NCI-H2107 treated with DMSO at 0.1 percent for 48 hours (cell line): ENCODE data around the gene CALU.

ENCODE experiments used
- DNase-seq: peaks from one replicate; lab custom pipeline; 2025; ENCODE audit not compliant: unreplicated experiment; lab: John Stamatoyannopoulos, UW

The CALU gene

DNA sequence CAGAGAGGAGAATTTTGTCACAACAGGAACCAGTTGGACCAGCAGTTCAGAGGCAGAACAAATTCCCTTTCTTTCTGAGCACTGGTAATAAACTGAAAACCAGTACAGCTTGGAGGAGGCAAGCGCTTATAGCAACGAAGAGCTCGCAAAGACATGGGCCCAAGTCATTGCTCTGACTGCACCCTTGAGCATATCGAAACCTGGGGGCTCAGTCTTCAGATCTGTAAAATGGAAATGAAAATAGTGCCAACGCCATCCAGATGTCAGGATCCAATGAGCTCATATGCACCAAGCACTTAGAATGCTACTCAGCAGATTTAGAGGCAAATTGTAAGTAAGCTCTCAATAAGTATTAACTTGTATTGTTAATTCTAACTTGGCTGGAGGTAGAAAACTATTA lies 14.4 kb upstream of the CALU start:
- DNase-seq: no peak

DNA sequence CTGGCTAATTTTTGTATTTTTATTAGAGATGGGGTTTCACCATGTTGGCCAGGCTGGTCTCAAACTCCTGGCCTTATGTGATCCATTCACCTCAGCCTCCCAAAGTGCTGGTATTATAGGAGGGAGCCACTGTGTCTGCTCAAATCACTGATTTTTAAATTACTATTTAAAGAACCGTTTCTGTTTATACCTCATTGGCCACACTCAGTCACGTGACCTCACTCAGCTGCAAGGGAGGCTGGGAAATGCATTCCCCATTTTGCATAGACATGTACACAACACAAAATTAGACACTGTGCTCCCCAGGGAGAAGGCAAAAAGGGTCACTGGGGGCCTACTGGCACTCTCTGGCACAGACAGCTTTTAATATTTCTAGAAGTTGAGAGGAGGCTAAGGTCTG lies 13.6 kb upstream of the CALU start:
- DNase-seq: no peak

DNA sequence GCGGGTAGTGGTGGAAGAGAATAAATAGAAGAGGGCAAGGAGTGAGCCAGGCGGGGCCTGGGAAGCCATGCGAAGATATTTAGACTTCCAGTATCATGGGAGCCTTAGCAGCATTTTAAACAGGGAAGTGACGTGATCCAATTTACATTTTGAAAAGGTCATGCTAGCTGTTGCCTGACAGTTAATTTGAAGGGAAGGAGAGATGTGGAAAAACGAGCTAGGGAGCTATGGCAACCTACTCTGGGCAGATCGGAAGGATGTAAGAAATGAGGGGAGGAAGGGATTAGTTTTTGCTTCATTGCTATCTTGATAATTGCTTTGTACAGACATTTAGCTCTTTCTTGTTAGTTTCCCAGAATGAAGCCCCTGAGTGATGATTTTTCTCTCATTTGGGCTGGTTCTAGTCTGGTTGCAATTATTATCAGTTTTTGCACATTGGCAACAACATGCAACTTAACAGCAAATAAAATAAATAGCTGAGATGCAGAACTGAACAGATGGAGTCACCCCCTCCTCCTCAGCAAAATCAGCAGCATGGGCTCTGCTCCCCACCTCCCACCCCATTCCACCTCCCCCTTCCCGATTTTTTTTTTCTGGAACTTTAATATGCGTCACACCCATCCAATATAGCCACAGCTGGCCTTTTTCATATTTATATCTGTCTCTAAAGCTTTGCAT lies 13.0 kb upstream of the CALU start:
- no peak for DNase-seq

DNA sequence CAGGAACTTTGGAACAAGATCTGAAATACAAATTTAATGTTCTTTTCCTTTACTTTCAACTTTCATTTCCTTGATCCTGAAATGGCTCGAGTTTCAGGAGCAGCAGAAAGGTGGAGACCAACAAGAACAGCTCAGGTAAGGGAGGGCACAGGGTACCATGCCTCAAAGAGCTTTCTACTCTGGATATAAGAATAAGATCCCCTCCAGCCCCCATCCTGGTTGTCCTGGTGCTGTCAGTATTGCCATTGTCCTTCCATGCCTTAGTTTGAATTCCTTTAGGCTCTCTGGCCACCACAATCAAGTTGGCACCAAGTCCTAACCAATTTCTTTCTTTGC lies 12.5 kb upstream of the CALU start:
- DNase-seq: no peak

DNA sequence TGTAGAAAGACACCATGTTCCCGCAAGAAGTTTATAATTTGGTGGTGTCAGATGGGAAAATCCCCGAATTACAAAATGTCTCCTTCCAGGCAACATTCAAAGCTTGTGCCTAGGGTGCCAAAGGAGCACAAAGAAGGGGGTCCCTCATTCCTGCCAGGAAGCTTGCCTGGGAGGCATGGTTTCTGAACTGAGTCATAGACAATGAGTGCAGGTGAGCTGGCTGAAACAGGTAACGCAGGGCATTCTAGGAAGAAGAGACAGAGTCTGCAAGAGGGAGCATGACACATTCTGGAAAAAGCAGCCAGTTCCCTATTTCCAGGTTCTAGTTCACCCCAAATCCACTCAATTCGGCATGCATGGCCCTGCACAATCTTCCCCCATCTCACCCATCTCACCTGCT lies 11.9 kb upstream of the CALU start:
- no peak for DNase-seq

DNA sequence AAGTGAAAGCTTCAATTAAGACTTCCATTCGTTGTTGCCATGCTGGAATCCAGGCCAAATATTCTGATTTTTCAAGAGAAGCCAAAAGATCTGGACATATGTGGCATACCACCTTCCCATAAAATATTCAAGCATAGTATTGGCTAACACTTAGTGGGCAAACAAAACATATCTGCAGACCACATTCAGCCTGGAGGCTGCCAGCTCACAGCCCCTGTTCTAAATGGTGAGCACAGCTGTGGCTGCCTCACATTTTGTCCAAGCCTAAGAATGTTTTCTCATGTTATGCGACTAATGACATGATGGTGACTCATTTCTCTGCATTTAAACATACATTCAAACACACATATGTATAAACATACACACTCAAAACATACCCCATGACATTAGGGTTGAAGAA lies 10.6 kb upstream of the CALU start:
- DNase-seq: no peak

DNA sequence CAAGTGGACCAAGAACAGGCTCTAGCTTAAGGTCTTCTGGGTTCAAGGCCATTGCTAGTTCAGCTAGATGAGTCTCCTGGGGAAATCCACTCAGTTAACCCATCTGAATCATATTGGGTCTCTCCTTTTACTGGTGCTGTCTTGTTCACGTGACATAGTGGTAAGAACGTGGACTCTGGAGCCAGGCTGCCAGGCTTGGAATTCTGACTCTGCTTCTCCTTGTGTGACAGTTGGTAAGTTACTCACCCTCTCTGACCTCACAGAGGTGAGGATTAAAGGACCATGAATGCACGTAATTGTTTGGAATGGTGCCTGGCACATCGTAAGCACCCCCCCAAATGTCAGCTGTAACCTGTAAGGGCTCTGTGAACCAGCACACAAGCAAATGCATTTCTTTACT lies 9.7 kb upstream of the CALU start:
- DNase-seq: no peak

DNA sequence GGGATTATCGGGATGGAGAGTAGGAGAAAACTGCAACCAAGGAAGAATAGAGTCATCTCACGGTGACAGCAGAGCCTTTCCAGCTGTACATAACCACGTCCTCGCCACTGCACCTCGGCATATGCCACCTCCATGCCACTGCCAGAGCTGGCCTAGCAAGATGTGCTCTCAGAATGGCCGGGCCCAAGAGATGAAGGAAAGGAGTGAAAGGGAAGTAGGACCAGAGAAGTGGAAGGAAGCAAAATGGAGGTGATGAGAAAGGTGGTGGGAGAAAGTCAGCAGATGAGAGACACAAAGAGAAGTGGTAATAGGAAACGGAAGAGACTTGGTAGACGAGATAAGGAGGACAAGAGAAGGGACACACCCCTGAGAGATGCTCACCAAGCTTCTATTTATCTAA lies 8.0 kb upstream of the CALU start:
- no peak for DNase-seq

DNA sequence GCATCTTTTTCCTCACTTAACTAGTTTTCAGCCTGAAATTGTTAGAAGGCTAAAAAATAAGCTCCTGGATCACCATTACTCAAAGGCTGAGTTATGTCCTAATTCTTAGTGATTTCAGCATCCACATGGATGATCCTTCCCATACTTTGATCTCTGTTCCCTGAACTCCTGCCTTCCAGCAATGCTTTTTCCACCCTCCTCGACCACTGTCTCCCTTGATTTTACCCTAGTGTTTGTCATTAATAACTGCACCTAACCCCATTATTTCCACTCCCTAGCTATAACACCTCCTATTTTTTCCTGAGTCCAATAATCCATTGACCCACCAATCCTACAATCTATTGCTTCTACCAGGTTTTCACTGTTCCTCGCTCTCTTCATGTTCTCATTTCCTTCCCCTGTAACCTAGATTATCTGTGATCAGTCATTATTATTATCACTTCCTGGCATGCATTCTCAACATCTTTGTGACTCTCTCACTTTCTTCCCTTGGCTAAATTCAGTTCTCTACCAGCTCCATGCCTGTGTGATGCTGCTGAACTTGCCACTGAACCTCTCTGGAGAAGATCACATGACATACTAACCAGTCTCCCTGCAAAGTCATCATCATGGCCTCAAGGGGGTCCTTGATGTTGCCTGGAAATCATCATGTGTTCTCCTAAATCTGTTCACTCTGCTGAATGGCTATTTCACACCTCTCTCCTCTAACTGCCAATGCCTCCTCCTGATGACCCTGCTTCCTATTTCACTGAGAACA lies 6.5 kb upstream of the CALU start:
- no peak for DNase-seq

DNA sequence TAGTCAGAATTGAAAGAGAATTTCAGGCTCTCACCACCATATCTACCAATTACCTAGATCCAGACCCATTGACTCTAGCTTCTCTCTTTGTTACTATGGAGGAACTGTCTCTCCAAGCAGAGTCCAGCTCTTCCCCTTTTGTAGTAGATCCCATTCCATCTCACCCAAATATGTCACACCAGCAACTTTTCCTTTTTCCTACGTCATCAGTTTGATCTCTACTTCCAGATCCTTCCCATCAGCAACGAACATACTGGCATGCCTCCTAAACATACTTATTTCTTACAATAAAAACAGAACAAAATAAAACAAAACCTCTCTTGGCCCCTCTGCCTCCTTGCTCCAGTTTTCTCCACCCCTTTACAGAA lies 5.9 kb upstream of the CALU start:
- no peak for DNase-seq

DNA sequence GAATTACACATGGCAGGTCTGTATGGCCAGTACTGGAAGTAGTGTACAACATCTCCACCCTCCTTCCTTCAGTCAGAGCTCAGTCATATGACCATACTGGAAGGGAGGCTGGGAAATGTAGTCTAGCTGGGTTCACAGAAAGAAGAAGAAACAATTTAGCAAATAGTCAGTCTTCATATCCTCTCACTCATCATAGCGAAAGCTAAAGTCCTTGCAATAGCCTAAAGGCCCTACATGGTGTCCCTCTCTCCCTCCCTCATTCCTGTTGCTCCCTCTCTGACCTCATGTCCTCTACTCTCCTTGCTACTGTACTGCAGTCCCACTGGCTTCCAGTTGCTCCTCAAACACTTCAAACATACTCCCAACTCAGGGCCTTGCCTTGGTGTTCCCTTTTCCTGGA lies 4.3 kb upstream of the CALU start:
- DNase-seq: no peak

DNA sequence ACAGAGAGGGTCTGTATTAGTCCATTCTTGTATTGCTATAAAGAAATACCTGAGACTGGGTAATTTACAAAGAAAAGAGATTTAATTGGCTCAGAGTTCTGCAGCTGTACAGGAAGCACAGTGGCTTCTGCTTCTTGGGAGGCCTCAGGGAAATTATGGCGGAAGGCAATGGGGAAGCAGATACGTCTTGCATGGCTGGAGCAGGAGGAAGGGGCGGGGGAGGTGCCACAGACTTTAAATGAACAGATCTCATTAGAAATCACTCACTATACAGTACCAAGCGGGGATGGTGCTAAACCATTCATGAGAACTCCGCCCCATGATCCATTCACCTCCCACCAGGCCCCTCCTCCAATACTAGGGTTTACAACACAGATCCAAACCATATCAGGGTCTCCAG lies 3.7 kb upstream of the CALU start:
- no peak for DNase-seq

DNA sequence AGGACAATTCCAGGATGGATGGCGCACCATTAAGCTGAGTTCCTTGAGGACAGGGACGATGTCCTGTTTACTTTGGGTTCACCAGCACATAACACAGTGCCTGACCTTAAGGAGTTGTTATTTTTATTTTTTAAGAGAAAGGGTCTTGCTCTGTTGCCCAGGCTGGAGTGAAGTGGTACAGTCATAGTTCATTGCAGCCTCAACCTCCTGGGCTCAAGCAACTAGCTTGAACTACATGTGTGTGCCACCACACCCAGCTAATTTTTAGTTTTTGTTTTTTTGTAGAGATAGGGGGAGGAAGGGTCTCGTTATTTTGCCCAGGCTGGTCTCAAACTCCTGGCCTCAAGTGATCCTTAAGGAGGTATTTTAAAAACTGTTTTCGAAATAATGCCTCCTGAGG lies 1.7 kb upstream of the CALU start:
- no peak for DNase-seq

DNA sequence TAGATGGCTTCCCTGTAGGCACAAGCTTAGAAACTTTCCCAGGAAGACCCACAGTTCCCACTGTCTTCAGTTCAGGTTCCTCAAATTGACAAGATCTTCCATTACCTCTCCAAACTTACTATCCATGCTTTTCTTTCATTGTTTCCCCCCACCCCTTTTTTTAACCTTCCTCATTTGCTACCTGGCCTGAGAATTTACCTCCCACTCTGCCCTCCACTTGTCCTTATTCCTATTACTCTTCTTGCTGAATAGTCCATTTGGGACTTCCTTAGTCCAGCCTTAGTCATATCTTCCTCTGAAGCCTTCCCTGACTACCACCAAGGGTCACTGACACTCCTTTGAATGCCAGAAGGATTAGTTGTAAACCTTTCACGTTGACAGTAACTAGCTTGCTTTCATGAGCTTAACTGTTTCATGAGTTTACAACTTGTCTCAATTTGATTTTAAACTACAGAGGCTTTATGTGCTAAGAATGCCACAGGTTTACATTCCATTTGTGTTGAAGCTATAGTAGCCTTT lies 1.2 kb upstream of the CALU start:
- no peak for DNase-seq

DNA sequence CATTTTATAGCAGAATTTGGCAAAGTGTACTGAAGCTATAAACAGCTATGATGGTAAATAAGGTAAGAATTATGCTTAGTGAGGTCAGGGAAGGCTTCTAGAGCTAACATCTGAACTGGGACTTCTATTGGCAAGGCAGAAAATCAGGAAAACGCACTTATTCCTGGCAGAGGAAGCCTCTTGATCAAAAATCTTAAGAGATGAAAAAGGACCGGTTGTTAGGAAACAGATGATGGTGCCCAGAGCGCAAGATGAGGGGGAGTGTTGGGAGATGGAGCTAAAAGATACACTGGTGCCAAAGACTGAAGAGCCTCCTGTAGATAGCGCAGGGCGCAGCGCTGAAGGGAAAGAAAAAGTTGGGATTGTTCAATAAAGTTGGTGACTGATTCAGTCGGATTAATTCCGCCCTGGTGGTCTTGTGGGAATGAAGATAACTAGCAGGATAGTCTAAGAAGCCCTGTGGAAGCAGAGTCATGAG lies 550 bp upstream of the CALU start:
- no peak for DNase-seq

DNA sequence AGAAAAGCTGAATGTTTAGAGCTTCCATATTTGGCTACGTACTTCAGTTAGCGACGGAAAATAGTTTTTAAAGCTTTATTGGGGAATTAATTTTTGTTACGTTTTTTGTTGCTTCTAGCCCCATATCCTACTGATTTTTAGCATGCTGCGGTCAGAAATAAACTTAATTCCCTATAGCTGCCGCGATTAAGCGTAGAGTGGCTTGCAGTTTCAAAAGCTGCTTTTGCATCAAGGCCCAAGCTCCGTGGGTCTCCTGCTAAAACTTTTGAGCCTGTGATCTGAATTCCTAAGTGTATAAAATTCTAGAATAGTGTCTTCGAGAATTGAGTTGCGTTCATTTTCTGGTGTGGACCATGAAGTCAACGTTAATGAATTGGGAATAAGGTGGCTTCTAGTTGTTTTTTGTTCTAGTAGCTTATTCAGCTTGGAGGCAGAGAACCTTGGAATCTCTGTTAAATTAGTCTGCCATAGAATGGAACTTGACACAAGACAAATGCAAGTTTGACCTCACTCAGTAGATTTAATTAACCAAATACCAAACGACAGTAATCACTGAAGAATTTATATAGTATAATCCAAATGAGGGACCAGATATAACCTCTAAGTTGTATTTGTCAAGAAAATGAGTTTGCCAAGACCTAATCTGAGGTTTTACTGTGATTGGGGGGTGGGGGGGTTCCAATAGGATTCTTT lies 977 bp downstream of the CALU start:
- no peak for DNase-seq

DNA sequence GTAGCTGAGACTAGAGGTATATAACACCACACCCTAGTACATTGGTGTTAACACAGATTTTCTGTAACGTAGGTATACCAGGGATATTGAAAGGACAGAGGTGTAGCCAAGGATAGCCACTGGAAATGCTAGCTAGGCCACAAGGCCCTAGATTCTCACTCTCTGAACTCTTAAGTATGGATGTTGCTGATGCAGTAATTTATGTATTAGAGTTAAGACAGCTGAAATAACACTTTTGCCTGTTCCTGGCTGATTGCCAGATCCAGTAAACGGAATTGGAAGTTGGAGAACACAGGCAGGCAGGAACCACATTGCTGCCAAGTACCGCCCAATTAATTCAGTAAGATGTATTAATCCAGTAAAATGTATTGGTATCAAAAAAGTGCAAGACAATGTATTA lies 1.8 kb downstream of the CALU start:
- DNase-seq: no peak

DNA sequence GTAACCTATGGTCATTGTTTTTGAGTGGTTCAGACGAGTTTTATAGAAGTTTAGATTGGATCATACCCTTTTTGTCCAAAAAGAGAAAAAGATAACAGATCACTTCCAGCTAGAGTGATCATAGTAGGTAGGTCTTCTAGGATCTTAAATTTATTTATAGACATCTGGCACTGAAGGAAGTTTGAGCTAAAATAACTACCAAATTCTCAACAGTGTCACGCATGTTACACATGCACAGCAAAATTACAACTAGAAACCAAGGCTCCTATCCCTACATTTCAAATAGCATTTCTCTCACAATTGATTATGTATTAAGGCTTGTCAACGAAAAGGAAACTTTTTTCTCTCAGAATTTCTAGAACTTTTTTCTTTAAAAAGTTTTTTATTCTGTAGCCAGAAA lies 2.3 kb downstream of the CALU start:
- no peak for DNase-seq

DNA sequence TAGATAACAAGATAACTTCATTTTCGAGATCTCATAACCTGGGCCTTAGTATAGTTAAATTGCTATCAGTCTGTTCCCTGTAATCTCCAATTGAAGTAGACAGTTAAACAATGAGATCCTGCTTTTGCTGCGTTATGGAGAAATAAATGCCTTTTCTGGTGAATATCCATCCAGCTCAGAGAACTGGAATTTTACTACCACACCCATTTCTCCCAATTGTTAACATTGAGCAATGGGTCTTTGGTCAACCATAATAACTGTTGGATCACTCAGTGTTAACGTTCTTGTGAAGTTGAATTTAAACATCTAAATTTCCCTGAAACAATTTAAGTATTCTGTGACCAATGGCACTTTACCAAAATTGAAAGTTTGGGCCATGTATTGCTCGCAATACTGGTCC lies 3.0 kb downstream of the CALU start:
- no peak for DNase-seq

DNA sequence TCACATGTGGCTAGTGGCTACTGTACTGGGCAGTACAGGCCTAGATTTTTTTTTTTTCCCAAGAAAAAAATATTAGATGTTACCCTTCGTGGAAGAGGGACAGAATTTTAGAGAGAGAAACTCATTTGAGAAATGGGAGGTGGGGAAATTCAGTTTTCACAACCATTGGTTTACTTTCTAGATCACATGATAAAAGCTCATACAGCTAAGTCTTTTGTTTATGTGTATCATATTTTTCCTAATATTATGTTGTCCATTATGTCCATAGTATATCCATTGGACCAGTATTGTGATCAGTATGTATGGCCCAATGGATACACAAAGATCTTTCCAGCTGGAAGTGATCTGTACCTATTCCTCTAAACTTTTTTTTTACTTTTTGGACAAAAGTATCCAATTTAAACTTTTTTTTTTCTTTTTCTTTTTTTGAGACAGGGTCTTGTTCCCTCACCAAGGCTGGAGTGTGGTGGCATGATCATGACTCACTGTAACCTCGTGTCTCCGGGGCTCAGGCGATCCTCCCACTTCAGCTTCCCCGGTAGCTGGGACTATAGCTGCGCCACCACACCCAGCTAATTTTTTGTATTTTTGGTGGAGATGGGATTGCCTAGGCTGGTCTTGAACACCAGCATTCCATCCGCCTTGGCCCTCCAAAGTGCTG lies 4.1 kb downstream of the CALU start:
- DNase-seq: no peak

DNA sequence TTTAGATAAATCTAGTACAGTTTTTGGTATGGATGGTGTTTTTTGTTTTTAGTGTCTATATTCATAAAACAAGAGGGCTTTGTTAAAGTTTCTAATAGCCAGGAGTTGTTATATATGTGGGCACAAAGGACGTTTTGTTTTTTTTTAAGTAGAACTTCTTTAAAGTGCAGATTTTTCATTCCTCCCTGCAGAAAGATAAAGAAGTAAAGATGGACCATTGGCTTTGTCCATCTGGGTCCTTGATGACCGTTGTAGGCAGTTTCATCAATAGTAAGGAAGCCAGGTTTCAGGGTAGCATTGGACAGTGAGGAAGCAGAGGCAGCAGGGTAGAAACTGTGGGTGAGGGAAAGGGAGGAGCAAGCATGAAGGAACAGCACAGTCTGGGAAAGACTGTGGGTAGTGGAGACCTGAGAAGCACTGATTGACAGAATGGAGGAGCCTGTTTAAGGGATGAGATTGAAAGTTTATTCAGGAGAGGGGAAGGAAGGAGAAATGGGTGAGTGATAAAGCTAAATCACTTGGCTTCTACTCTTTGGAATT lies 5.3 kb downstream of the CALU start:
- no peak for DNase-seq
